ENCODE data around the gene GNRH2. TPM values are rescaled to one million over a fixed set of nuclear protein-coding genes. Genes with fewer than 3 reads are reported as not detected.

The GNRH2 gene
- total and polyA plus RNA-seq, 2 donors (not counting 3 experiments of a cell fraction or from before 2014, with no cell fraction given): 1.9 TPM; not detected in 1

- H3K79me2 ChIP-seq (ENCODE audit: control insufficient read depth, insufficient read depth, low read length): no peaks in the 10 kb centered on the region
- no peak overlapping the region for H3K27ac ChIP-seq (ENCODE audit: insufficient read depth, low read depth, low read length)
- no peak for DNase-seq (ENCODE audit: low read depth, low spot score)
- ChIA-PET CTCF (no interaction called here), POLR2A (no interaction called here)
- TF ChIP-seq CTCF (IDR thresholded peaks at IDR 0.05; ENCODE audit: extremely low read depth in 1 of 2, insufficient read depth in 1 of 2, low read depth in 1 of 2, low read length in 2 of 2): no peak
- TF ChIP-seq POLR2AphosphoS5 (IDR thresholded peaks at IDR 0.05; ENCODE audit: insufficient read depth, low read depth, low read length): no peak
- TF ChIP-seq FOS (IDR thresholded peaks at IDR 0.05; ENCODE audit: borderline replicate concordance, insufficient read depth, low read length): no peak
- TF ChIP-seq POLR2A (IDR thresholded peaks at IDR 0.05; ENCODE audit: low read depth, low read length): no peak
- TF ChIP-seq MYC (IDR thresholded peaks at IDR 0.05; ENCODE audit: low read depth, low read length): no peak
- TF ChIP-seq EZH2 (IDR thresholded peaks at IDR 0.05; ENCODE audit: borderline replicate concordance, low read depth, low read length, severe bottlenecking): no peak
- FAIRE-seq: no peak
- H3K4me2 ChIP-seq (ENCODE audit: insufficient read depth, low read length): no peak overlapping the region
- BruUV-seq (replicated peaks): no TSS peak
- H3K27me3 ChIP-seq (ENCODE audit: control insufficient read depth in 2 of 2, insufficient read depth in 2 of 2, low read length in 2 of 2): no peaks in the 10 kb centered on the region
- no peaks in the 10 kb centered on the region for H4K20me1 ChIP-seq (replicated peaks; ENCODE audit: control insufficient read depth, extremely low read depth, insufficient read depth, low read length)
- no peak overlapping the region for H3K9ac ChIP-seq (replicated peaks; ENCODE audit: extremely low read depth, insufficient read depth, low read length)
- no peak overlapping the region for H2AFZ ChIP-seq (ENCODE audit: low read depth, low read length)
- H3K4me1 ChIP-seq (ENCODE audit: control insufficient read depth, extremely low read depth, insufficient read depth, low read length): no peaks in the 10 kb centered on the region
- H3K9me1 ChIP-seq (replicated peaks; ENCODE audit: control insufficient read depth, extremely low read depth, insufficient read depth, low read length): no peaks in the 10 kb centered on the region
- no peak overlapping the region for H3K4me3 ChIP-seq (replicated peaks in 1 of 3; ENCODE audit: insufficient read depth in 1 of 3, low read depth in 1 of 3, low read length in 3 of 3)
- intact Hi-C loops (cut with micrococcal nuclease): no loop called here
- dilution Hi-C loops (cut with MboI; ENCODE audit: extremely low pct_ligation_motif_present, low sequenced_read_pairs): no loop called here
- no peaks in the 10 kb centered on the region for H3K9me3 ChIP-seq (replicated peaks; ENCODE audit: control insufficient read depth, insufficient read depth, low read length)
- peaks cover 0 to 47% of the 10 kb centered on the region in 2 experiments for H3K36me3 ChIP-seq (ENCODE audit: control insufficient read depth in 2 of 2, extremely low read depth in 1 of 2, insufficient read depth in 2 of 2, low read length in 2 of 2)
Observed at GRCh38 chr20:3027987-3028386, 15.4 kb upstream of the GNRH2 start.
